Activated gamma-delta T cell (primary cell): ENCODE measurements around the gene SIAH2.

Source experiments
- DNase-seq: peaks from one replicate; lab custom pipeline; 2025; lab: John Stamatoyannopoulos, UW

The SIAH2 gene

DNA sequence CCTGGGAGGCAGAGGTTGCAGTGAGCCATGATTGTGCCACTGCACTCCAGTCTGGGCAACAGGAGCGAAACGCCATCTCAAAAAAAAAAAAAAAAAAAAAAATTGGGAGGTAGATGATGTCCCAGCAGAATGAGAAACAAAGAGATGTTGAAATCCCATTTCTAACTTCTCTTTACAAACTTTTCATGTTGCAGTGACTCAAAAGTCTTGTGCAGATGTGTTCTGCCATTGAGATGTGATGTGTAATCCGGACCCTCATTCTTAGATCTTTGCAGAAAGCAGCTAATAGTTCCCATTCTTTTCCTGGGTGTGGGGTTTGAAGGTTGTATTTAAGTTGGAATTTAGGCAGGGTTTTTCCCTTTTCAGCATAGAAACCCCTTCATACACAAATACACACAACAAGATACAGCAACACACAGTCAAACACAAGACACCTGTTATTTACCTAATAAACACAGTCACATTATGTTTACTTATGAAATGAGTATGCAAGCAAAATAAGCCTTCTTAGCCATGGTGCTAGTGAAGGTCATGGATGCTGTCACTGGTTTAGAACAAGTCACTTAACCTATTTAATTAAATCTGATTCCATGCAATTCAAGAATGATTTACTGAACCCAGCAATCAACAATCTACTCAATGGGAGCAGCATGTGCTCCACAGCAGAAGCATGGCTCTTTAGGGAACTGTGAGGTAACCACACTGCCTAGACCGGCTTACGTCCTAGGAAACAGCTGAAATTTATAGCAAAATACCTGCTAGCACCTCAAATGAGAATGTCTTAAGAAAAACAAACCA lies 14.9 kb downstream of the SIAH2 start:
- DNase-seq = no peak

- no peak for DNase-seq
Measured at GRCh38 chr3:150746791-150747590, 16.0 kb downstream of the SIAH2 start.

GRCh38 chr3:150745832-150746231 lies 17.1 kb downstream of the SIAH2 start:
- DNase-seq = no peak

GRCh38 chr3:150744919-150745211 lies 18.1 kb downstream of the SIAH2 start:
- DNase-seq = no peak

DNA sequence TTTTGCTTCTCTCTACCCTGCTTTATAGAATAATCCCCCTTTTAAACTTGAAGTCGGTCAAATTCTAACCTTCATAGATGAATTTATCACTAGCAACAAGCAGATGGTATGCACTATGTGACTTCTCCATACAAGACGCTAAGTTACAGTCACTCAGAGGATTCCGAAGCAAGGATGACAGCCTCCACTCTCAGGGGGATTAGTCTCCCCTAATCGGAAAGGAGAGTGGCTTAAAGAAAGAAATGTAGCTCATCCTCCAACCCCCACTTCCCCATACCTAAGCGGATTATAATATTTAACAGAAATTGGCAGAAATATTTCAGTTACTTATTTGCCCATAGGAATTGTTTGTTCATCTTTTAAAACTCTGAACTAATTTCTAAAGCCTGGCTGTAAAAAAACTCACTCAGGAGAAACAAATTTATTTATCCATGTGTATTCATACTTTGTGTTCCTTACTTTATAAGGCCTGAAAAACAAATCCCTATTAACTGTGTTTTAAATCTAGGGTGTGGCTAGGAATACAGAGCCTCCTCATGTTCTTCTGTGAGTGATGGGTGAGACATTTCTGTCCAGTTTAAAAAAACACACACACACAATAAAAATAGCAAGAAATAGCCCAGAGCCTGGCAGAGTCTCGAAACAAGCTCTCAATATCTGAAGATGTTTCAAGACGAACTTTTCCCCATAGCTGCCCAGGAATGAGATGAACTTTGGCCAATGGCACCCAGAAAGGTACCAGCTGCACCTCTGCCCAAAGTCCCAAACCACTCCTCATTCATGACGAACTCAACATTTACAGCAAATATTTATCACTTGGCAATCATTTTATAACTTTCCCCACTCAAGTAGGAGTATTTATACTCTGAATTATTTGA lies 18.7 kb downstream of the SIAH2 start:
- DNase-seq = no peak

GRCh38 chr3:150743508-150743907 lies 19.5 kb downstream of the SIAH2 start:
- no peak for DNase-seq

DNA sequence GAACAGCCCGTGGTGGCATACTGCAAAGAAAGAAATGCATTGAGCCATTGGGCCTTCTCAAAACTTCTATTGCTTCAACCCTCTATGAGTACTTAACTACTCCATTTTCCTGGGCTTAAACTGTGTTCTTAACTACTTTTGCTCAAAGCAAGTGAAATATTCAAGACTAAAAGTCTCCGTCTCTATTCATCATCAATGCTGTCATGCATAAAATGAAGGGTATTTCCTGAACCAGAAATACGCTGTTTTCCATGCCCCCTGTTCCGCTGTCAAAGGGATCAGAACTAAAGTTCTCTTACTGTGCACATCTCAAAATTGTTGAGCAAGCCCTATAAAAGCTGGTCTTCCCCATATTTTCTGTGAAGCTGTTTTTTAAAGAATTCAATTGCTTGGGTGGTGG lies 20.3 kb downstream of the SIAH2 start:
- no peak for DNase-seq

DNA sequence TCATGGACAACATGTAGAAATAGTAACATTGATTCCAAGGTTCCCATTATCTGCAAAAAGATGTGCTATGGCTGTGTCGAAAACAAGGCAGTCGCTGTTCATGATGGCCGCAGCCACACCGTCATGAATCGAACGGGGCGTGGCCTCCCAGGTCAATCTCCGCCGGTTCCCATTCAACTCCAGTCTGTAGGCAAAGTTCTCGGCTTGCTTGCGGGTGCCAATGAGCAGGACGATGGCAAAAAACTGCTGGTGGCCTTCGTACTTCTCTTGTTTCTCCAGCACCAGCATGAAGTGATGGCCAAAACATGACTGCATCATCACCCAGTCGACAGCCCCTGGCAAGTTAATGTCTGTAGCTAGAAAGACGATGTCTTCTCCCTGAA lies 20.8 kb downstream of the SIAH2 start:
- no peak for DNase-seq

GRCh38 chr3:150741497-150742140 lies 21.4 kb downstream of the SIAH2 start:
- no peak for DNase-seq

DNA sequence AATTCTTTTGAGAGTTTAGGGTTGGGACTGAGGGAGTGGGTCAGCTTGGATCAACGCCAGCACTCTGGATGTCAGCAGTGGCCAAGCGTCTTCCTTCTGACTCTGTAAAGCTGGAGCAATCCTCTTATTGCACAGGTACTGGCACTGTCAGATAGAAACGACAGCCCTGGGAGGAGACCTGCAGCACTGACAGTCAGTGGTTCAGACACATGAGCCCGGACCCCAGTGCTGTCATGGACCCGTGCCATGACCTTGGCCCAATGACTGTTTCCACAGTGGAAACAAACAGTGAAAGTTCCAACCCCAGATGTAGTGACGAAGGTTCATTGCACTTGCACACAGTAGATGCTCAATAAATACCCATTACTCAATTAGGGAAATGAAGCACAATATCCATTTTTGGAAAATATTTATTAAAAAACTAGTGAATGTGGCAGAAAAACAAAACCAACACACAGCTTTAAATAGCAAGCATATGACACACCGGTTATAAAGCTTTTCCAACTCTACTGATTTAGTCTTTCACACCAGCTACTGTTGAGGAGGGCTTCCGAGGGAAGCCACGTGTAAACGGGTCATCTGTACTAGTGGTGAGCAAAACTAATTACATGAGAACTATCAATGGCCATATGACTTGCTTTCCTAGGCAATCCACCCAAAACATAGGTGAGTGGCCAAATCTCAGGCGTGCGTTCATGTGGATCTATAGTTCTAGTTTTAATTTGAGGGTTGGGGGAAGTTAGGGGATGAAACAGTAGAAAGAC lies 22.1 kb downstream of the SIAH2 start:
- no peak for DNase-seq

- no peak for DNase-seq
Measured at GRCh38 chr3:150739877-150740645, 22.9 kb downstream of the SIAH2 start.

- DNase-seq = no peak
Measured at GRCh38 chr3:150739200-150739863, 23.6 kb downstream of the SIAH2 start.

DNA sequence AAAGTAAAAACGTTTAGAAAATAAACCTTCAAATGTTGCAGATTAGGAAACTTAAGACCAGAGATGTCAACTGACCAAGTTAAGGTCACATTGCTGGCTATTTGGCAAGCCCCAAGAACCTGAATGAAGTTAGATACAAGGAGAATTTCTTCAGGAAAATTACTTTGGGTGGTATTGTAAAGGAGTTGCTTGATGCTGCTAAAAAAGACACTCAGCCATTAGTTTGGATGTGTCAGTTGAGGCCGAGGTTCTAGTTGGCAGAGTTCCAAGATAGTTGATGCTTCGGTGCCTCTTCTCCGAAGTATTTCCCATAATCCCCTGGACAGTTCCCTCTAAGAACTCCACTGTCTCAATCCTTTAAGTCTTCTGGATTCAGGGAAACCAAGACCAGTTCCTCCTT lies 24.3 kb downstream of the SIAH2 start:
- no peak for DNase-seq

DNA sequence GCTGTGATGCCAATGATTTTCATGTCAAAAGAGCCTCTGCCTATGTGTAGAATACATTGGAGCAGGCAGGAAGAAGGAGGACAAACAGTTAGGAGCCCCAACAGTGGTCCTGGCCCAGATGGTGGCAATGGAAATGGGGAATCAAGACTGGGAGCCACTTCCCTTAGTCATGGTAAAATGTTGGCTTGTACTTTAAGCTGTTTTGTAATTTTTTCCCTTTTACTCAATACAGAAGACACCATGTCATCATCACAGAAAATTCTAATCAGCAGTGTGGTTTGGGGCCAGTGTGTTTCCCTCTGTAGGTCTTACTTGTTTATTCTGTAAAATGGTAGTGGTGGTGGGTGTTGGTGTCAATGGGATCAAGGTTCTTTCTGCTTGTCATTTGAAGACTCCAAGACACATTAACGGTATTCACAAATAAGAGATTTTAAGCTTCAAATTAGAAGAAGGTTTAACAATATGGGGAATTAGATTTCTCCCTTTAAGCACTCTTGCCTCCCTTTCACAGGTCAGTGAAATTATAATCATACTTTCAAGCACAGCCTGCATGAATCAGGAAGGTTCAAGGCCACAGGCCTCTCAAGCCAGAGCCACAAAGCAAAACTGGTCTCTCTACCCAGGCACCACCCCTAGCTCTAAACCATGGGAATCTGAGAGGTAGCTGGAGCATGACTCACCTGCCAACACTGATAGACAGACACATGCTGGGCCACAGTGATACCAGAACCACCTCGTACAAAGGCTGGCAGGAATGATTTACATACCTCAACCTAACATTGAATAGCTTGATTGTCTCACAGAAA lies 24.9 kb downstream of the SIAH2 start:
- no peak for DNase-seq

DNA sequence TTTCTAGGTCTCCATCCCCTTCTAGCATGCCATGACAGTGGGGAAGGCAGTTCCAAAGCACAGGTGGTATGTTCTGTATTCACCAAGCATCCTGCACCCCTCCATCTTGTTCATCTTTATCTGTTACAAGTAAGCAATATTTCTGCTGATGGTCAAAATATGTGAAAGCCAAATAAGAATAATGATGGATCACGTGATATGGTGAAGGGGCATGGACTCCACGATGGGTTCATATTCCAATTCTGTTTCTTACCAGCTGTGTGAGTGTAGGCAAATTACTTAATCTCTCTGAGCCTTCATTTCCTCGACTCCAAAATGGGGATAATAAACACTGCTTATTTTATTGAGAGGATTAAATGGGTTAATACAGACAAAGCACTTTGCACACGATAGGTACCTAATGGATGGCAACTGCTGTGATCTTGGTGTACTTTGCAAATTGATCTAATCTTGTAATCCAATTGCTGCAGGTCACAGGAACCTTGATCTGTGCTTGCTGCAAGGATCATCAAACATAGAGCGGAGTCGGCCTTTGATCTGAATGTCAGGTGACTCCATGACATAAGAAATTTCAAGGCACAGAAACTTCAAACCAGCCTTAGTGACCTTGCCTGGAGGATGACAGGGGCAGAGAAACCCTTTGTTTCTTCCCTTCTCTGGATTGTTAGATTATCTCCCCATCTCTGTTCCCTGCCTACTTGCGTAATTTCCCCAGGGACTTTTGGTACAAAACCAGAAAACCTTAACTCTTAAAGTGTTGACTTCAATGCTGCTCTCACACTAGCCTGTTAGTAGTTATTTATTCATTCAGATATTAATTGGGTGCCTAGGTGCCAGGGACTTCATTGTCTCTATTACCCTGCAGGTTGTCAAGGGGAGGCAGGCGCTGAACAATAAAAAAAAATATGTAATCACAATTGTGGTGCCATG lies 25.8 kb downstream of the SIAH2 start:
- no peak for DNase-seq

DNA sequence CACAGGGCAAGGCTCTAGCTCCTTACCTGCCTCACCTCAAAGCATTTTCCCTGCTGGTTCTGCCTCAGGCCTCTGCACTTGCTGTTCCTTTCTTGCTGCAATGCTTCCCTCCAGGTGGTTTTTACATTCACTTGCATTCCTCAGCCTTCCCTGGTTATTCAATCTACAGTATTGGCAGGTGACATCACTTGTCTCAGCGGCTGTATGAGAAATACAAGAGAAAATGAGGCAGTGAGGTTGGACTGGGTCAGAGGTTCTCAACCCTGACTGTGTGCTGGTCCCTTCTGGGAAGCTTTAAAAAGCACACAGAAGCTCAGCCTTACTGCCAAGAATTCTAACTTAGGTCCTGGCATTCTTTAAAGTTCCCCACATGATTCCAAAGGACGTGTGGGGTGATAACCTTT lies 26.7 kb downstream of the SIAH2 start:
- DNase-seq = no peak

DNA sequence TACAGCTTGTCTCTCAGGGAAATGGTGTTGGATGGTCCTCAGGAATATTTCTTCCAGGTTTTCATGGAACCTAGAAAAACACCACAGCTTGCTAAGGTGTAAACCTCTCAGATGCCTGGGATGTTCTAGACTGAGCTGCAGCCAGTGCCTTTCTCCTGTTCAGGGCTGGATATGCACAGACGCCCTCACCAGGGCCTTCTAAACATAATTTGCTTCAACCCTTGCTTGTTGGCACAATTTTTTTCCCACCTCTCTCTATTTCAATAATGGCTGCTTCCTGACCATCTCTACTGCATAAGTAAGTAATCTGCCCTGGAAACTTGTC lies 28.2 kb downstream of the SIAH2 start:
- DNase-seq = no peak
